Fibroblast of lung (primary cell): Measurements from ENCODE around the gene MEG3. TPM values are rescaled to one million over a fixed set of nuclear protein-coding genes. Genes with fewer than 3 reads are reported as not detected.

Source experiments
- DNase-seq, 2 donors: peaks; one replicate each; pipeline versions ENCODE4 v3.0.0 to v3.0.0-alpha.2; 2010; ENCODE audit warnings: low read depth in 2 of 2
- H2AFZ ChIP-seq: 2 replicates; pipeline ENCODE4 v1.5.1; 2012; ENCODE audit warnings: low read length, control low read depth, inconsistent platforms
- H3K27ac ChIP-seq: 2 replicates; pipeline ENCODE4 v1.5.1; 2011; ENCODE audit warnings: low read length, control low read depth; ENCODE audit not compliant: insufficient read depth
- H3K27me3 ChIP-seq: 2 replicates; pipeline ENCODE4 v1.5.1; 2011; ENCODE audit warnings: mild to moderate bottlenecking, low read length; ENCODE audit not compliant: control insufficient read depth, insufficient read depth
- H3K36me3 ChIP-seq: 2 replicates; pipeline ENCODE4 v1.5.1; 2011; ENCODE audit warnings: low read length; ENCODE audit not compliant: control insufficient read depth, insufficient read depth
- H3K4me1 ChIP-seq: 2 replicates; pipeline ENCODE4 v1.5.1; 2011; ENCODE audit warnings: low read length; ENCODE audit not compliant: control insufficient read depth, insufficient read depth; ENCODE audit errors: extremely low read depth
- H3K4me2 ChIP-seq: 2 replicates; pipeline ENCODE4 v1.5.1; 2011; ENCODE audit warnings: low read length, control low read depth; ENCODE audit not compliant: insufficient read depth; ENCODE audit errors: extremely low read depth
- H3K4me3 ChIP-seq, 4 experiments: fragments of 200-600 bp in 1 of 4; sonication (generic) in 1 of 4; replicated peaks in 1 of 4; 2 replicates each; pipeline ENCODE4 v1.5.1; 2011 to 2016; ENCODE audit warnings: low read length in 4 of 4, low read depth in 3 of 4, mild to moderate bottlenecking in 3 of 4, control low read depth in 2 of 4, inconsistent platforms in 1 of 4, mixed read lengths in 1 of 4; ENCODE audit not compliant: insufficient read depth in 1 of 4; ENCODE audit errors: control extremely low read depth in 1 of 4
- H3K79me2 ChIP-seq: 2 replicates; pipeline ENCODE4 v1.5.1; 2012; ENCODE audit warnings: mild to moderate bottlenecking, low read length, inconsistent platforms; ENCODE audit not compliant: control insufficient read depth, insufficient read depth
- H3K9ac ChIP-seq: 2 replicates; pipeline ENCODE4 v1.5.1; 2011; ENCODE audit warnings: mild to moderate bottlenecking, low read length, control low read depth; ENCODE audit not compliant: insufficient read depth
- H3K9me3 ChIP-seq: 2 replicates; pipeline ENCODE4 v1.5.1; 2012; ENCODE audit warnings: low read depth, low read length; ENCODE audit not compliant: control insufficient read depth, insufficient read depth
- H4K20me1 ChIP-seq: 2 replicates; pipeline ENCODE4 v1.5.1; 2011; ENCODE audit warnings: low read length; ENCODE audit not compliant: control insufficient read depth, insufficient read depth; ENCODE audit errors: extremely low read depth
- EZH2 ChIP-seq: IDR thresholded peaks from 2 replicates; pipeline ENCODE4 v1.5.1; 2012; ENCODE audit warnings: low read length, control low read depth, mild to moderate bottlenecking; ENCODE audit errors: missing control alignments
- polyA plus RNA-seq, 2 donors: library from polyadenylated mRNA; depleted of rRNA in 1 of 2; stranded (reverse) in 1 of 2; unstranded in 1 of 2; fragments of >200 nt; gene quantifications; 2 replicates each; pipeline ENCODE4 v1.2.1, GENCODE V29; 2011 to 2012; ENCODE audit warnings: missing spikeins in 1 of 2
- total RNA-seq: library from RNA; depleted of rRNA; stranded (reverse); fragments of >200 nt; gene quantifications from 2 replicates; pipeline ENCODE4 v1.2.1, GENCODE V29; 2014
- TF ChIP-seq, protein P1 (sequence below), 2 donors: IDR thresholded peaks in 1 of 2; conservative IDR thresholded peaks in 1 of 2; 1 replicate in 1 of 2; 2 replicates in 1 of 2; pipeline ENCODE4 v1.5.1; 2011 to 2012; ENCODE audit warnings: low read length in 2 of 2, control low read depth in 1 of 2, inconsistent platforms in 1 of 2, low read depth in 1 of 2, mild to moderate bottlenecking in 1 of 2

MEG3 gene
- total and polyA plus RNA-seq, 2 donors (not counting 1 experiment from before 2014, with no cell fraction given), result 104 to 182 TPM

DNA sequence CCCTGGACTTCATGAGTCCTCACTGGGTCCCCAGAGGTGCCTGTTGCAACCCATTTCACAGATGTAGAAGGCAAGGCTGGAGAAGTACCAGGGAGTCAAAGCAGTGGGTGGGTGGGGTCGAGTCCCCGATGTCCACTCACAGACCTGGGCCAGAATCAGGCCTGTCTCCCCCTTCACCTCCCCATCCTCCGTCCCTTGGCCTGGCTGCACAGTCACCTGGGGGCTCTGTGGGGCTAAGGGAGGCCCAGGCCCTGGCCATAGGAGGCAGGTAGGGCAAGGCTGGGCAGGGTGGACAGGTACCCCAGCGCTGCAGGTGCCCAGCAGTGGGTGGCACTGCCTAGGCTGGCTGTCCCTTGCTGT, 48.1 kb downstream of the MEG3 start:
- no peaks in the 10 kb centered on the region for H3K9me3 ChIP-seq
- no peak overlapping the region for H3K4me3 ChIP-seq
- H3K36me3 ChIP-seq, result no peaks in the 10 kb centered on the region
- no peak overlapping the region for H3K27ac ChIP-seq
- TF ChIP-seq, protein P1, sequence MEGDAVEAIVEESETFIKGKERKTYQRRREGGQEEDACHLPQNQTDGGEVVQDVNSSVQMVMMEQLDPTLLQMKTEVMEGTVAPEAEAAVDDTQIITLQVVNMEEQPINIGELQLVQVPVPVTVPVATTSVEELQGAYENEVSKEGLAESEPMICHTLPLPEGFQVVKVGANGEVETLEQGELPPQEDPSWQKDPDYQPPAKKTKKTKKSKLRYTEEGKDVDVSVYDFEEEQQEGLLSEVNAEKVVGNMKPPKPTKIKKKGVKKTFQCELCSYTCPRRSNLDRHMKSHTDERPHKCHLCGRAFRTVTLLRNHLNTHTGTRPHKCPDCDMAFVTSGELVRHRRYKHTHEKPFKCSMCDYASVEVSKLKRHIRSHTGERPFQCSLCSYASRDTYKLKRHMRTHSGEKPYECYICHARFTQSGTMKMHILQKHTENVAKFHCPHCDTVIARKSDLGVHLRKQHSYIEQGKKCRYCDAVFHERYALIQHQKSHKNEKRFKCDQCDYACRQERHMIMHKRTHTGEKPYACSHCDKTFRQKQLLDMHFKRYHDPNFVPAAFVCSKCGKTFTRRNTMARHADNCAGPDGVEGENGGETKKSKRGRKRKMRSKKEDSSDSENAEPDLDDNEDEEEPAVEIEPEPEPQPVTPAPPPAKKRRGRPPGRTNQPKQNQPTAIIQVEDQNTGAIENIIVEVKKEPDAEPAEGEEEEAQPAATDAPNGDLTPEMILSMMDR (conservative IDR thresholded peaks at IDR 0.05 in 1 of 2, IDR thresholded peaks at IDR 0.05 in 1 of 2; ENCODE audit: low read depth in 1 of 2, low read length in 2 of 2), result no peak
- TF ChIP-seq EZH2, result no peak
- no peak overlapping the region for H3K4me2 ChIP-seq
- no peak overlapping the region for H2AFZ ChIP-seq
- DNase-seq, result no peak
- no peaks in the 10 kb centered on the region for H3K27me3 ChIP-seq
- no peaks in the 10 kb centered on the region for H3K4me1 ChIP-seq
- no peak overlapping the region for H3K9ac ChIP-seq
- H4K20me1 ChIP-seq, result no peaks in the 10 kb centered on the region
- peaks cover 8% of the 10 kb centered on the region for H3K79me2 ChIP-seq

DNA sequence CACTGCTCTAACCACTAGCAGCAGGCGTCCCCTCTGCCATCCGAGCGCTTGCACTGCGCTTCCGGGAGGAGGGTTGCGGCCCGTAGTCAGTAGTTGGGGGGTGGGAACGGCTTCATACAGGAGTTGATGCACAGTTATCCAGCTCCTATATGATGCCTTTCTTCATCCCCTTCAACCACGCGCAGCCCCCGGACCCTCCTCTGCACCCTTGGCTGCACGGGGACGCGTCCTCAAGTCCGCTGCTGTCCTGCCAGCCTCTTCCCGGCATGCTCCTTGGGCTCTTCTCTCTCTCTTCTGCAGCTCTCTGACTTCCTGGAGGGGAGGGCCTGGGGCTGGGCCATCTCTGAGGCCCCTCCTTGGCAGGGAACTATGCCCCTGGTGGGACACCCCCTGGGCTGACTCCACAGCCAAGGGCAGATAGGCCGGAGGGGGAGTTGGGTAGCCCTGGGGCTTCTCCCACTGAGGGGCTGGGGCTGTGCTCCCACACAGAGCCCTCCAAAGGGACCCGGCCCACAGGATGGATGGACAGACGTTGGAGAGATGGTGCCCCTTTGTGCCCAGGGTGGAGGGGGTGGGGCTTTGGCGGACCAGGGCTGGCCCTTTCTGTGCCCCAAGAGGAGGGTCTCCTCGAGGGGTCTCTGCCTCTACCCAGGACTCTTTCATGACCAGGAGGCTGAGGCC, 48.6 kb downstream of the MEG3 start:
- Histone ChIP-seq H3K36me3 (no peaks in the 10 kb centered on the region), H2AFZ (no peak overlapping the region), H3K79me2 (peaks cover 8% of the 10 kb centered on the region), H3K9ac (no peak overlapping the region), H3K4me2 (no peak overlapping the region), H3K4me3 (no peak overlapping the region), H3K27ac (no peak overlapping the region), H3K9me3 (no peaks in the 10 kb centered on the region), H3K27me3 (no peaks in the 10 kb centered on the region), H3K4me1 (no peaks in the 10 kb centered on the region), H4K20me1 (no peaks in the 10 kb centered on the region)
- no peak for DNase-seq
- TF ChIP-seq EZH2, result no peak
- TF ChIP-seq, protein P1 (conservative IDR thresholded peaks at IDR 0.05 in 1 of 2, IDR thresholded peaks at IDR 0.05 in 1 of 2; ENCODE audit: low read depth in 1 of 2, low read length in 2 of 2), result no peak

DNA sequence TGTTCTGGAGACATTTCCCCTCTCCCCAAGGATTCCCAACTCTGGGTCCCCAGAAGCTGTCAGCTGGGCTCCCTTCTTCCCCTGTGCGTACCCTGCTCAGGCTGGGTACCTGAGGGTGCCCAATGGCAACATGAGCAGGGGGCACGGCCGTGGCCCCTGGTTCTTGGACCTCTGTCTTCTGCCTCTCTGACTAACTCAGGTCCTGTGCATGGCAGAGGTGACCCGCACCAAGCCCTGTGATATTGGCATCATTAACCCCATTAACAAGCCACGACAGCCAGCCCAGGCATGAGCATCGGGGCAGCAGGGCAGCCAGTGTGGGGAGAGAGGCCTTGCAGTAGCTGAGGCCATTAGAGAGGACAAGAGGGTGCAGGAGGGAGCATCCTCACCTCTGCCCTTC, 49.2 kb downstream of the MEG3 start:
- Histone ChIP-seq H3K4me2 (no peak overlapping the region), H3K4me3 (no peak overlapping the region), H3K4me1 (no peaks in the 10 kb centered on the region), H3K9me3 (no peaks in the 10 kb centered on the region), H3K36me3 (no peaks in the 10 kb centered on the region), H4K20me1 (no peaks in the 10 kb centered on the region), H3K79me2 (peaks cover 8% of the 10 kb centered on the region), H3K27ac (no peak overlapping the region), H3K9ac (no peak overlapping the region), H2AFZ (no peak overlapping the region), H3K27me3 (no peaks in the 10 kb centered on the region)
- DNase-seq, result no peak
- TF ChIP-seq EZH2, result no peak
- TF ChIP-seq, protein P1 (conservative IDR thresholded peaks at IDR 0.05 in 1 of 2, IDR thresholded peaks at IDR 0.05 in 1 of 2; ENCODE audit: low read depth in 1 of 2, low read length in 2 of 2), result no peak
